GM21619 (cell line): ENCODE measurements around the gene C14orf39.
"Not testable (repeated sequence)": the region's sequence is repeated elsewhere in the genome, so short reads cannot be mapped to it uniquely, and the experiment has no call there.

ENCODE experiments used
- ATAC-seq: cut with Tn5 transposase; IDR thresholded peaks from one replicate; pipeline ENCODE4 v1.9.1; 2021; ENCODE audit not compliant: unreplicated experiment

Gene C14orf39

GRCh38 chr14:60502541-60502940, 16.7 kb upstream of the C14orf39 start:
- ATAC-seq, result no peak

GRCh38 chr14:60495946-60496345, 10.1 kb upstream of the C14orf39 start:
- ATAC-seq, result no peak

- no peak for ATAC-seq
These were observed 4.4 kb upstream of the C14orf39 start for GRCh38 chr14:60490270-60490669.

- no peak for ATAC-seq
These were observed 2.3 kb upstream of the C14orf39 start for GRCh38 chr14:60488175-60488574.

- no peak for ATAC-seq
These were observed 1.3 kb upstream of the C14orf39 start for GRCh38 chr14:60487211-60487610.

- ATAC-seq, result no peak
These were observed 736 bp downstream of the C14orf39 start for GRCh38 chr14:60485057-60485597.

GRCh38 chr14:60482743-60483142, 3.1 kb downstream of the C14orf39 start:
- ATAC-seq, result no peak

- ATAC-seq, result not testable (repeated sequence)
These were observed 5.6 kb downstream of the C14orf39 start for GRCh38 chr14:60480248-60480647.

GRCh38 chr14:60455875-60456274, 30.0 kb downstream of the C14orf39 start:
- no peak for ATAC-seq

- ATAC-seq, result no peak
These were observed 55.6 kb downstream of the C14orf39 start for GRCh38 chr14:60430276-60430675.

GRCh38 chr14:60420050-60420449, 65.8 kb downstream of the C14orf39 start:
- no peak for ATAC-seq

- ATAC-seq, result not testable (repeated sequence)
These were observed 88.3 kb downstream of the C14orf39 start for GRCh38 chr14:60397550-60397949.

- ATAC-seq, result no peak
These were observed 89.0 kb downstream of the C14orf39 start for GRCh38 chr14:60396718-60397343.
